ENCODE results near the gene RABGEF1.
"Not testable (repeated sequence)": the region's sequence is repeated elsewhere in the genome, so short reads cannot be mapped to it uniquely, and the experiment has no call there.

Gene RABGEF1

GRCh38 chr7:66816658-66817057, 76.1 kb downstream of the RABGEF1 start:
- DNase-seq: not testable (repeated sequence)

DNA sequence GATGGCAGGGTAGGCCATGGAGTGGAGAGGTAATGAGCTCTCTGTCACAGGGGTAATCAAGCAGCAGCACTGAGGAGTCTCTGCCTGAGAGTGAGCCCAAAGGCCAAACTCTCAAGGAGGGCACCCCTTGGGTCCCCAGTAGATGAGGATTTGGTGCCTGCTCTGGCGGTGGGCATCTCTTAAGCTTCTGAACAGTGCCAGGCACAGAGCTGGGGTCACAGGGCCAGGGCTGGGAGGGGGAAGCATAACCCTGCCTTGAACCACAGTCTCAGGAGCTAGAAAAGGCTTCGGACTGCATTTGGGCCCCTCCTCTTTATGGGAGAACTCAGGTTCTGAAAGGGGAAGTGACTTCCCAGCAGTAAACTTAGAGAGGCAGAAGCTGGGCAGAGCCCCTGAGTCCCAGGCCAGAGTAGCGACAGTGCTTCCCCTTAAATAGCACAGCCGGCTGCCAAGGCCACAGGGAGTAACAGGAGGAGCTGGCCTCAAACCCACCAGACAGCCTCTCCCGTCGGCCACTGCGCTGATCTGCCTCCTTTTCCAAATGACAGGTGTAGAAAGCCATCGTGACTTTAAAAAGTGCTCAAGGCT, 76.8 kb downstream of the RABGEF1 start:
- not testable (repeated sequence) for DNase-seq

GRCh38 chr7:66817956-66818355, 77.4 kb downstream of the RABGEF1 start:
- not testable (repeated sequence) for DNase-seq

- no peak for DNase-seq
Observed at GRCh38 chr7:66824041-66824440, 83.5 kb downstream of the RABGEF1 start.

- not testable (repeated sequence) for DNase-seq
Observed at GRCh38 chr7:66825538-66825937, 85.0 kb downstream of the RABGEF1 start.

GRCh38 chr7:66826649-66827048, 86.1 kb downstream of the RABGEF1 start:
- no peak for DNase-seq

DNA sequence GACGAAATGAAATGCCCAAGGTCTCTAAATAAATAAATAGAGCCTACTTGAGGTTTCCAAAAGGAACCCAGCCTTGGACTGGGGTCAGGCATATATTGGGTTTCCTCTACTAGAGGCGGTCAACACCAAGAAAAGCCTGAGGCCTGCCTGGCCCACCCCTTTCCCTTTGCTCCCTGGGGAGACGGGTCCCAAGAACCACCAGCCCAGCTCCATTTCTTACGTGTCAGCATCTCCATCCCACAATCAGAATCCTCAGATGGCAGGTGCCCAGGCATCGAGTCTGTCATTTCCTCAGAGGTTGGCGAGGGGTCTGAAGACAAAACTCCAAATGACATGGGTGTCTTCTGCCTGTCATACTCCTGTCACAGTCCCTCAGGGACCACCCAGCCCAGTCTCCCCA, 90.4 kb downstream of the RABGEF1 start:
- not testable (repeated sequence) for DNase-seq

GRCh38 chr7:66832531-66833351, 92.2 kb downstream of the RABGEF1 start:
- no peak for DNase-seq

GRCh38 chr7:66837007-66837406, 96.5 kb downstream of the RABGEF1 start:
- no peak for DNase-seq

- DNase-seq: no peak
Observed at GRCh38 chr7:66837661-66838060, 97.1 kb downstream of the RABGEF1 start.

DNA sequence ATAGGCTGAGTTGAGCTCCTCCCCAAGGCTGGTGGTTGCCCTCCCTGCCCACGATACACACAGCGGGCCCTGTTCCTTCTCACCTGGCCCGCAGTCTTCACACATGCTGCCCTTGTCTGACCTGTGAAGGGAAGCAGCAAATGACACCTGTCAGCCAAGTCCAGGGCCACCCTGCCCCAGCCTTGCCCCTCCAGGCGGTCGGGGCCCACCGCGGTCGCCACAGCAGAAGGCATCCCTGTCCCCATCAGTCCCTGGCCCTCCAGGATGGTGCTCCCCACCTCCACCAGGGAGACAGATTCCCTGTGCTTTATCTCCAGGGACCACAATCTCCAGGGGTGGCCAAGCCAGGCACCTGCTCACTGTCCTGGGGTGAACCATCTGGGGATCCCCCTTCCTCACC, 99.3 kb downstream of the RABGEF1 start:
- DNase-seq: no peak

DNA sequence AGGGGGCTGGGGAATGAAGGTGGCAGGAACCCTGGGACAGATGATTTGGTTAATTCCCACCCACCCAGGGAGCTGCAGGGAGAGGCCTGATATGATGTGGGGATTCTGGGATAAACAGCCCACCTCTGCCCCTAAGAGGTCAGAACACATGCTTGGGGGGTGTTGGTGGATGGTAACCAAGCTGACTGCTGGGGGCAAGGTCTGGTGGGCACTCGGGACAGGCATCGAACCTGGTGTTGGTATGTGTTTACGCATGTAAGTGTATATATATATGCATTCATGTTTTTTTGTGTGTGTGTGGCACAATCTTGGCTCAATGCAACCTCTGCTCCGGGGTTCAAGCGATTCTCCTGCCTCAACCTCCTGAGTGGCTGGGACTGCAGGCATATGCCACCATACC, 99.8 kb downstream of the RABGEF1 start:
- no peak for DNase-seq

- no peak for DNase-seq
Observed at GRCh38 chr7:66841898-66842297, 101.4 kb downstream of the RABGEF1 start.

- not testable (repeated sequence) for DNase-seq
Observed at GRCh38 chr7:66843492-66843891, 103.0 kb downstream of the RABGEF1 start.

DNA sequence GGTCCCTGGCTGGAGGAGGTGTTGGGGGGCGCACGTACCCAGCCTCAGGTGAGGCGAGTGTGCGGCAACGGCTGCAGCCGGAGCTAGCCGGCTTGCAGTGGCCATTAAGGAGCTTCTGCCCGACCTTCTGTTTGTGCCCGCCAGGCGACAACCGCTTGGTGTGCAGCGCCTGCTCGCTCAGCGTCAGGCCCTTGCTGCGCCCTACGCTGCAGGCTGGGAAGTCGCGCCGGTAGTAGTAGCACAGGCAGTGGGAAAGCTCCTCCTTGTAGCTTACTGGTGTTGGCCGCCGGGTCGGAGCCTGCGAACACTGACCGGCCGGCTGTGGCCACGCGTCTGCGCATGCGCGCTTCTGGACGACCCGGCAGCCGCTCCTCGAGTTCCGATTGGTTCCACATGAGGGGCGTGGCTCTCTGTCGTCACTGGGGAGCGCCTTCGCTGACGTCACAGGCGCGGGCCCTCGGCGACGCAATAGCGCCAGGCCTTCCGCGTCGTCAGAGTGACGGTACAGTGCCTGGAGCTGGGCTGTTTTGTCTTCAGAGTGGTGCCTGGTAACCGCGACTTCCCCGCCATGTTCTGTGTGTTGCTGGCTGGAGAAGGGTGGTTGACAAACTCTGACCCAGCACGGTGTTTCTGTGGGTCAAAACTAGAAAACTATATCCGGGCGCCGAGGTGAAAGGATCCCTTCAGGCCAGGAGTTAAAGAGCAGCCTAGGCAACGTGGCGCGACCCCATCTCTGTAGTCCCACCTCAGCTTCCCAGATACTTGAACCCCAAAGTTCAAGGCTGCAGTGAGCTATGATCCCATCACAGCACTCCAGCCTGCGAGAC, 104.2 kb downstream of the RABGEF1 start:
- DNase-seq: peak; percentile 97

DNA sequence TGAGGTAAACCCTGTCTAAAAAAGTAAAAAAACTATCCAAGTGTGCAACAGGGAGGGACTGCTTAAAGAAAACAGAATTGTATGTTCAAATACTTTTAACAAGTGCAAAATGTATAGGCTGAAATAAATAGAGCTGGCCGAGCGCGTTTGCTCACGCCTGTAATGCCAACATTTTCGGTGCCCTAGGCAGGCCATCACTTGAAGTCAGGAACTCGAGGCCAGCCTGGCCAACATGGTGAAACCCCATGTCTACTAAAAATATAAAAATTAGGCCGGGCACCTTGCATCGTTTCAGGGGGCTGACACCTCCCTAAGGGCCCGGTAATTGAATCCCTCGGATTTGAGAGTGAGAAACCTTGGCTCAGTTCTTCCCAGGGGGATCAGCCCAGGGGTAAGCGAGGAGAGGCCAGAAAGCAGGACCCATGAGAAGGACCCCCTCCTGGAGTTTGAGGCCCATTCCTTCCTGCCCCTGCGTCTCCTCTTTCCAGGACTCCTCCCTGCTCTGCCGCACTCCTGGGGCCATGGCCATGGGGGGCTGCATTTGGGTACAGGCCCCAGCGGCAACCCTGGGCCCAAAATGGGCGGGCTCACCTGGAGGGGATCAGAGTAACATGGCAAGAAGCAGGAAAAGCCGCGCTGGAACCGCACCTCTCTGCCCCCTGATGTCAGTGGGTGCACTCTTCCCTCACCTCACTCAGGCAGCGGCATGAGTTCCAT, 105.0 kb downstream of the RABGEF1 start:
- DNase-seq: no peak

GRCh38 chr7:66846096-66846445, 105.5 kb downstream of the RABGEF1 start:
- DNase-seq: not testable (repeated sequence)

DNA sequence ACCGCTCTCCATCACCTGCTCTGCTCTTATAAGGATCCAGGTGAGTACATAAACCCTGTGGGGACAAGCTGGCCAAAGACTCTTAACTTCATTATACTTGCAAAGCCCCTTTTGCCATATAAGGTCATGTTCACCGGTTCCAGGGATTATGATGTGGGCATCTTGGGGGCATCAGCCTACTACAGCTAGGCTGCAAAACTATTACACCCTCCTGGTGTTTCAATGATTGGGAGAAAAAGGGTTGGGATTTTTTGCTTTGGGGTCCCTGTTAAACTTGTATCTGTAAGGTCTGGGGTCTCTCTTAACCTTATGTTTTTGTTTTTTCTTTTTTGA, 107.0 kb downstream of the RABGEF1 start:
- not testable (repeated sequence) for DNase-seq

DNA sequence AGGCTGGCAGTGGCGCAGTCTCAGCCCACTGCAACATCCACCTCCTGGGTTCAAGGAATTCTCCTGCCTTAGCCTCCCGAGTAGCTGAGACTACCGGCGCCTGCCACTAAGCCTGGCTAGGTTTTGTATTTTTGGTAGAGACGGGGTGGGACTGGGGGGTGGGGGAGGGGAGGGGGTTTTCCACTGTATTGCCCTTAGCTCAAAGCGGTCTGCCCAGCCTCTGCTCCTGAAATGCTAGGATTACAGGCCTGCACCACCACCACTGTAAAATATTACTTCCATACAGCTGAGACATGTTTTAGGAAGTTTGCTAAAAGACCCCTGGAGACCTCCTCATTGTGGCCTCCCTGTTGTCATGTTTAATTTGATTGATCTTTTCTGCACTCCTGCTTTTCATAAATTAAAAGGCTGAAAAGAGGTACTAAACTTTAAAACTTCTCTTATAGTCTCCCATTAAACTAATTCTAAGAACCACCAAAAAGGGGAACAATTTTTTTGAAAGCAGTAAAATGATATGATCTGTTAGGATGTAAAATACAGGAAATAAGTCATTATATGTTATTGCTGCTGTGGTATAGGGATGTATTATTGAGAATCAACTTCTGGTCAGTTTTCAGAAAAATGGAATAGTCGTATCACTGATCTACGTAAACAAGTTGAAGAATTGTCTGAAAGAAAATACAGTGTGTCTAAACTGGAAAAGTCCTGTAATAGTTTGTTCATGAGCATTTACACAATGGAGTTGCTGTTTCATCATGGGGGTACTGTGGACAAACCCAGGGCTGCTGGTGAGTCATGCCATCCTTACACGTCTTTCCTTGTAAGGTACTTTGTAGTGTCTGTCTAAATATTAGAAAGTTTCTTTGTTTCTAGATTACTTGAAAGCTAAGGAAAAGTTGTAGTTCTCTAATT, 107.6 kb downstream of the RABGEF1 start:
- DNase-seq: no peak

- no peak for DNase-seq
Observed at GRCh38 chr7:66859339-66859738, 118.8 kb downstream of the RABGEF1 start.

GRCh38 chr7:66859794-66860645, 119.5 kb downstream of the RABGEF1 start:
- no peak for DNase-seq

Measured in NCI-H1105 (cell line).